Endothelial cell of hepatic sinusoid (primary cell): Measurements from ENCODE around the gene MLLT10.
"Not testable (repeated sequence)": the region's sequence is repeated elsewhere in the genome, so short reads cannot be mapped to it uniquely, and the experiment has no call there.

Source experiments
- in situ Hi-C: cut with HindIII; loops from 2 replicates; pipeline ENCODE4 v1.10.0; 2017; ENCODE audit warnings: low sequenced_read_pairs

The MLLT10 gene

GRCh38 chr10:21526188-21526859, 7.7 kb upstream of the MLLT10 start:
- in situ Hi-C loops, result loop anchor here (5.0 kb wide), 1 partner anchor 39 kb away; no protein-coding TSS in a partner anchor

GRCh38 chr10:21526860-21527597, 7.0 kb upstream of the MLLT10 start:
- in situ Hi-C loops, result loop anchor here (5.0 kb wide), 1 partner anchor 40 kb away; no protein-coding TSS in a partner anchor

DNA sequence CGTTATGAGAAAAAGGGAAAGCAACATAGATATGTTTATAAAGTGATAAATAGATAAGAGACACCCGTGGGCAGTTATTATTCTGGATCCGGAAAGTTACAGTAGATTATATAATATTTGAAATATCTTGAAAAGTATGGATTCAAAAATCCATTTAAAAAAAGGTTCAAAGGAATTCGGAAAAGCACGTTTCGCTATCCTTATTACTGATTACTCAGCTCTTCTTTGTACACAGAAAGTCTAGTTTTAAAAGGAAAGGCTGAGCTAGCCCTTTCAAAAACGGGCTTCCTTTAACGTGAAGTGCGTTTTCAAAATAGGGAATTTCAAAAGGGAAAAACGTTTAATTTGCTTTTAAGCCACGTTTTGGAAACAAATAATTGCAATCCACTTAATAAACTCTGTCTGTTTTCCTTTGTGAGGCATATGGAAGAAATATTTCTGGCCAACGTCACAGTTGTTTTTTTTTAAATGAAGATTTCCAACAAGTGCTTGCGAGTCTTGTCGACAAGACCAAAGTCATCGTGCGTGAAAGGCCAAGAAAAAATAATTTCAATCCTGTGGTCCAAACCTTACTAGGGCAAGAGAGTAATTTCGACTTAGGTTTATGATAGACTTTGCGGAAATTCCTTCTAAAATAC, 6.3 kb upstream of the MLLT10 start:
- in situ Hi-C loops, result loop anchor here (5.0 kb wide), 1 partner anchor 40 kb away; no protein-coding TSS in a partner anchor

DNA sequence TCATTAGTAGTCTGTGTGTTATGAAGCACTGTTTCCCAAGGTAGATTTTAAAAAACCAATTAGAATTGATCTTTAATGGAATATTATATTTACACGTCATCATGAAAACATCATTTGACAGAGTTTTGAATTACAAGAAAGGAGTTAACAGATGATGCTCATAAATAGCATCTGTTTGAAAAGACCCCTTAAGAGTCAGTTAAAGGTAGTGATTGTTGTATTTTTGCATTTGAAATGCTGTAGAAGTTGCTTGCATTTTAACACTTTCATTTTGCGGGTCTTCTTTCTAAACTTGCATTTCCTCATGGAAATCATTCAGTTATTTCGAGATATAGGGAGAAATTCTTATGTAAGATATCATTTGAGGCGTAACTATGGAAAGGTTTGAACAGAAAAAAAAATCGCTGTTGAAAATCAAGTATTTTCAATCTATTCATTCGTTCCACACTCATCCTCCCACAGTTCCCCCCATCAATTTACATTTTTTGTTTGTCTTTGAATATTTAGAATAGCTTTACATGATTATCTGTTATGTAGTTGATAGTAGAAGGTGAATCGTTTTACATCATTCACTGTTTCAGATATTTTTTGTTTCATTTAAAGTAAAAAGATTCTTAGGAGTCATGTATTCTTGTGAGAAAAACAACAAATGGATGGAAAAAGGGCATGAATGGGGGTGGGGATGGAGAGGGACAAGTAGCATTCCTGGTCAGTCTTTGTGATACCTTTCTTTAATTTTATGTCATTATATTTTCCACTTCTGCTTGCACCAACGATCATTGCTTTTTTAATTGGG, 5.6 kb upstream of the MLLT10 start:
- in situ Hi-C loops, result loop anchor here (5.0 kb wide), 1 partner anchor 41 kb away; no protein-coding TSS in a partner anchor

DNA sequence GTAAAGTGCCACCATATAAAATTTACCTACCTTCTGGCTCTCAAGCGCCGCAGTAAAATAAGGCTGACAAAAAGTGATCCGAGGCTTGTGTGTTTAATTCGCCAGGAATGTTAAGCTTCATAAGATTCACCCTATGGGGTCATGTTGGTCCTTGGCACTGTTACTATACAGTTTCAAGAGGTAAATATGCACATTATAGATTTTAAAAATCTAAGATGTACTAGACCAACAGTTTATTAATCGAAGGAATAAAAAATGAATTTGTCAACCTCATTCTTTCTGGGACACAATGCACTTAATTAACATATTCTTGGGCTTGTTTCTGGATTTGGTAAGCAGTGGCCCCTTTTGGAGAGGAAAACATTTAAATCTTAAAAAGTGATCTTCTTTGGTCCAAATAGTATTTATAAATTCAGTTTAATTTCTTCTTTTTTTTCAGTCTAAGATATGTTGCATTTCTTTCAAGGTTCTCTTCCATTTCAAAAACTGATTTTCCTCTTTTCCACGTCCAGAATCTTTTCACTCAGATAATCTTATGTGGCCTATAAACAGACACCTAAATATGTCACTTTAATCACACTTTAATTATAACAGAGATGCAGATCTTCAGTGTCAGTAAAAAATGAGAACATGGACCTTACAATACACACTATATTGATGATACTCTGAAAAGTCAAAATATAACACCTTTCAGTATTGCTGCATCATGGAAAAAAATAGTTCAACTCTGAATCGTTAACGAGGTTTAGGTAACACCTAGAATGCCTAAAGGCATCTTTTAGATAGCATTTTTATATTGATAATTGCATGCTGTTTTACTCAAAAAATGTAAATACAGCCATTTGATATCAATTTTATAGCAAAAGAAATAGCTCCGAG, 4.8 kb upstream of the MLLT10 start:
- in situ Hi-C loops, result loop anchor here (5.0 kb wide), 1 partner anchor 42 kb away; no protein-coding TSS in a partner anchor

DNA sequence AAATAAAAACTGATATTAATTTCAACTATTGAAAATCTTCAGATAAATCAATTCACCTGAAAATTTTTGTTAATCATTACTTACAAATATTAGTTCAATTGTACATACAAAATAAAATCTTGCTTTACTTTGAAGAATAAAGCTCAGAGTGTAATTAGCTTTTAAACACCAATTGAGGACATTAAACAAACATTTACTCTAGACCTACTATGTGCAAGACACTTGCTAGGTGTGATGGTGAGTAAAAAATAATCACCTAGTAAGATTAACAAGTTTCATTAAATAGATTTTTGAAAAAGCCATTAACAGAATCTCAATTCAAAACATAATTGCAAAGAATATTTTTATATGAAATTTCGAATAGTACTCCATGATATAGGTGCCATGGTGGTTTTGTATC, 3.9 kb upstream of the MLLT10 start:
- in situ Hi-C loops, result no loop called here

DNA sequence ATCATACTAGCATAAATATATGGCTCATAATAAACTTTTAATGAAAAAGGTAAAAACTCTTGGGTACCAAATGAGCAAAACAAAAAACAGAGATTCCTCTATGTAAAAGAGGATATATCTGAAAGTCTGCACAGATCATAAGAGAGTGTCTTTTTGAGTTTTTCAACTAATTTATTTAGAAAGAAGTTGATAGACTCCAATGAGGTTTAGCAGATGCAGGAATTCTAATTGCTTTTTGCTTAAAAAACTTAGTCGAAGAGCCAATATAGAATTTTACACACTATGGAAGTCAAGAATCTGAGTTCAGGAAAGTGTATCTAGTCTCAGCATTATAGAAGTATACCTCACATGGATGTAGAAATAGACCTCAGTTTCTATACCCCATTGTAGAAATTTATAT, 3.4 kb upstream of the MLLT10 start:
- in situ Hi-C loops, result no loop called here

DNA sequence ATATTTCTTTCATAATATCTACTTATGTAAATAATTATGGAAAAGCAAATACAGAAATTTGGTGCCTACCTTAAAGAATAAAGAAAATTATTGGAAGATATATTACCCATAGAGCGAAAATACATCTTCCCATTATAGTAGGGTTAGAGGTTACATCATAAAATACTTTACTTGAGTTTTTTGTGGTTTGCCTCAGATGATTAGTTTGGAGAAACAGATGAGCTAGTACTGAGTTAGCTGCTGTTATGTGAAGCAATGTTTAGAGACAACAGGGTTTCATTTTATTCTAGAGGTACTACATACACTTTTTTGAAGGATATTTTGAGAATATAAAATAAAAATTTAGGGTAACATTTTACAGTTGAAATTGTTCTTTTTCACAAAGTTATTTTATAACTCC, 2.9 kb upstream of the MLLT10 start:
- in situ Hi-C loops, result no loop called here

DNA sequence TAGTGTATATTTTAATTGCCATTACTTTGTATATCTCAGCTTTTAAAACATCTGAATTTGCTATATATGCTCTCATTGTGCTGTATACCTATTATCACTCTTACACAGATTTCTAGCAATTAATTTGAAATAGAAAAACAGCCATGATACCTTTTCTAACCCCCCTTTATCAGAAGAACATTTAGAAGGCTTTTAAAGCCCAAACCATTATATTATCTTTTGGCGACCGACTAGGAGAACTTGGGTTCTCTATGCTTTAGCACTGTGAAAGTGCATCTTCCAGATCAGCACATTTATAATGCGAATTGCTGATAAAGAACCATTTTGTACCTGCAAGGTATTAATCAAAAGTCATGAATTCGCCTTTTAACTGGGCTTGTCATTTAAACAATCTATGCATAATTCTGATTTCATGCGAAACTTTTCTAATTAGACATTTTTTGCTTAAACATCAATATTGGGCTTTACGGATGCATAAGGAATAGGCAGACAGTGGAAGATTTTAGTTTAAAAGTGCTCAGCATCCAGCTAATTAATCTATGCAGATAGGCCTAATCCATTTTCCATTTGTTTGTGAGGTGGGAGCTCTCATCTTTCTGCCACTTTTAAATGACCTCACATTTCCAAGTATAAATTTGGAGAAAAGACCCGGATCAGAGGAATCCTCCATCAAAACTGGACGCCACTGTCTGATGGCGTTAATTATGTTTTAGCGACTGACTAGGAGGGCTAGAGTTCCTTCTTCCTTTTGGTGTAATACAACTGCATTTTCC, 1.2 kb upstream of the MLLT10 start:
- in situ Hi-C loops, result no loop called here

- in situ Hi-C loops, result no loop called here
Observed at GRCh38 chr10:21534280-21534586, 201 bp downstream of the MLLT10 start.

DNA sequence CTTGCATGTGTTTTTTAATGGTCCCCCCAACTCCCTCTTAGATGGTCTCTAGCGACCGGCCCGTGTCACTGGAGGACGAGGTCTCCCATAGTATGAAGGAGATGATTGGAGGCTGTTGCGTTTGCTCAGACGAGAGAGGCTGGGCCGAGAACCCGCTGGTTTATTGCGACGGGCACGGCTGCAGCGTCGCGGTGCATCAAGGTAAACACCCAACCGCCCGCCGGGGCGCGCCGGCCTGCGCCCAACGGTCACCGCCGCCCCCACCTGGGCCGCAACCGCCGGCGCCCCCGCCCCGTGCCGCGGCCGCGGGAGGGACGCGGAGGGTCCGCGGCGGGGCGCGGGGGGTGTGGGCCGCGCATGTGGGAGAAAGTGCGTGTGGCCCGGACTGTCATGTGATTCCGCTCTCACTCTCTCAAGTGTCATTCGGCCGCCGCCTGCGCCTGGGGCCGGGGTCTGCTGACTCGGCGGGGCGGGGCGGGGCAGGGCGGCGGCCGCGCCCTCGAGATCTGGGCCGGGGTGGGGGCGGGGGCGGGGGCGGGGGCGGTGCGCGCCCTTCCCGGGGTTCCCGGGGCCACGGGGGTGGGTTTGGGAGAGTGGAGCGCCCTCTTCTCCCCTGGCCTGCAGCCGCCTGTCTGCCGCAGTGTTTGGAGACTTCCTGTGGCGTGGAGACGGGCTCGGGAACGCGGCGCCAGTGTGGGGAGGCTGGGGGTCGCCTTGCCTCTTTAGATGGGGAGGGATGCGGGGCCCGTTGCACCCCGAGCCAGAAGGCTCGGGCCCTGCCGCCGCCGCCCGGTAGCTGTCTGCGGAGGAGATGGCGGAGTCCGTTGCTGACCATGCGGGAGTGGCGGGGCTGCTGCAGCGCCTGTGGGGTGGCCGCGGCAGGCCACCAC, 817 bp downstream of the MLLT10 start:
- in situ Hi-C loops, result no loop called here

DNA sequence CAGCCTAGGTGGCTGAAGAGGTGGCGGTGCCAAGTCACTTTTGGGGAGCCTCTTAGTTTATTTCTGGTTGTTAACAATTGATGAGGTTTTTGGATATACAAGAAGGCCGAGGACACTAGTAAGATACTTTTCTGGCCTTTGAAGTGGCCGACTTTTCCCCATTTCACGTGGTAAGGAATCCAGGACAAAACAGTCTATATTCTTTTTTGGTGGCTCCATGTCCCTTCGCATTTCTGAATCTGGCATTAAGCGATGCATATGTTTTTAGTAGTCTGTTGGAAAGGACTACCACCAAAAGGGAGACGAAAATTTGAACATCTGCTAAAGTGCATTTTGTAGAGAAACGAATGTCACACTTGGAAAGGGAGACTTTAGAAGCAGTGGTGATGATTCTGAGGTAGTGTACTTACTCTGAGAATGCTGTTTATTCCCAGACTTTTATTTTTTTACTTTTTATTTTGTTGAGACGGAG, 1.5 kb downstream of the MLLT10 start:
- in situ Hi-C loops, result no loop called here

- in situ Hi-C loops, result not testable (repeated sequence)
Observed at GRCh38 chr10:21535976-21536375, 1.9 kb downstream of the MLLT10 start.

- in situ Hi-C loops, result no loop called here
Observed at GRCh38 chr10:21536874-21537273, 2.8 kb downstream of the MLLT10 start.

- in situ Hi-C loops, result not testable (repeated sequence)
Observed at GRCh38 chr10:21540701-21541100, 6.7 kb downstream of the MLLT10 start.

DNA sequence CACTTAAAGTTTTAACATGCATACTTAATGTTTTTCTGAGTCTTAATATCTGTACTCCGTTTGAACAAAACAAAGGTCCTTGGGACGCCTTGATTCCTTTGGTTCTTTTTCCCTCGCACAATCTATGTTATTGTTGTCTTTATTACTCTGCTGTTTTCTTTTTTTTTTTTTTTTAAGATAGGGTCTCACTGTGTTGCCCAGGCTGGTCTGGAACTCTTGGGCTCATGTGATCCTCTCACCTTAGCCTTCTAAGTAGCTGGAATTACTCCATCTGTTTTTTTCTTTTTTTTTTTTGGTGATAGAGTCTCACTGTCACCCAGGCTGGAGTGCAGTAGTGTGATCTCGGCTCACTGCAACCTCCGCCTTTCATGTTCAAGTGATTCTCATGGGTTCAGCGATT, 13.2 kb downstream of the MLLT10 start:
- in situ Hi-C loops, result no loop called here

DNA sequence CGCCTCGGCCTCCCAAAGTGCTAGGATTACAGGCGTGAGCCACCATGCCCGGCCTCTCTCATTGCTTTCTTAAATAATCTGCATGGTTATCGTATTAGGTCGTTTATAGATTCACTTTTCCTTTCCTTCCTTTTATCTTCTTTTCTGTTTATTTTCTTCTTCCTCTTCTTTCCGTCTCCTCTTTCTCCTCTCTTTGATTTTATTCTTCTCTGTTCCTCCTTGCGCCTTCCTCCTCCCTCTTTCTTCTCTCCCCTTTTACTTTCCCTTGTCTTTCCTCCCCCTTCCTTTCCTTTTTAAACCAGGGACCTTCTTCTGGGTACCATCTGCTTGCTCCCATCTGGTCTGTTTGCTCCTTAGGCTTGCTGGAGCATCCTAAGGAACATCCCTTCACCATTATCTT, 18.6 kb downstream of the MLLT10 start:
- in situ Hi-C loops, result no loop called here

GRCh38 chr10:21556527-21556926, 22.5 kb downstream of the MLLT10 start:
- in situ Hi-C loops, result no loop called here
